ENCODE measurements around the gene TMEM272.

TMEM272 gene

GRCh38 chr13:51811920-51812451 is 33.0 kb downstream of the TMEM272 start:
- H3K4me1 ChIP-seq (ENCODE audit: control insufficient read depth, insufficient read depth, low read length) = peaks cover 5% of the 10 kb centered on the region
- no peak overlapping the region for H3K9ac ChIP-seq (ENCODE audit: low read depth, low read length)
- no peak overlapping the region for H3K4me3 ChIP-seq (ENCODE audit: low read depth, low read length)
- H3K27me3 ChIP-seq (ENCODE audit: control insufficient read depth, insufficient read depth, low read length) = peaks cover 5% of the 10 kb centered on the region
- H3K9me3 ChIP-seq (ENCODE audit: control insufficient read depth, insufficient read depth, low read length) = no peaks in the 10 kb centered on the region
- H3K36me3 ChIP-seq (ENCODE audit: control insufficient read depth, insufficient read depth, low read length) = no peaks in the 10 kb centered on the region

GRCh38 chr13:51811046-51811445 is 33.9 kb downstream of the TMEM272 start:
- Histone ChIP-seq H3K36me3 (ENCODE audit: control insufficient read depth, insufficient read depth, low read length) (no peaks in the 10 kb centered on the region), H3K4me1 (ENCODE audit: control insufficient read depth, insufficient read depth, low read length) (peaks cover 5% of the 10 kb centered on the region), H3K9ac (ENCODE audit: low read depth, low read length) (no peak overlapping the region), H3K4me3 (ENCODE audit: low read depth, low read length) (no peak overlapping the region), H3K27me3 (ENCODE audit: control insufficient read depth, insufficient read depth, low read length) (peaks cover 5% of the 10 kb centered on the region), H3K9me3 (ENCODE audit: control insufficient read depth, insufficient read depth, low read length) (no peaks in the 10 kb centered on the region)

- Histone ChIP-seq H3K9ac (ENCODE audit: low read depth, low read length) (no peak overlapping the region), H3K27me3 (ENCODE audit: control insufficient read depth, insufficient read depth, low read length) (no peaks in the 10 kb centered on the region), H3K4me1 (ENCODE audit: control insufficient read depth, insufficient read depth, low read length) (peaks cover 13% of the 10 kb centered on the region), H3K36me3 (ENCODE audit: control insufficient read depth, insufficient read depth, low read length) (no peaks in the 10 kb centered on the region), H3K4me3 (ENCODE audit: low read depth, low read length) (no peak overlapping the region), H3K9me3 (ENCODE audit: control insufficient read depth, insufficient read depth, low read length) (no peaks in the 10 kb centered on the region)
These were observed 36.2 kb downstream of the TMEM272 start for GRCh38 chr13:51808811-51809210.

GRCh38 chr13:51807041-51807440 is 37.9 kb downstream of the TMEM272 start:
- H3K27me3 ChIP-seq (ENCODE audit: control insufficient read depth, insufficient read depth, low read length) = no peaks in the 10 kb centered on the region
- no peak overlapping the region for H3K9ac ChIP-seq (ENCODE audit: low read depth, low read length)
- H3K4me1 ChIP-seq (ENCODE audit: control insufficient read depth, insufficient read depth, low read length) = peaks cover 24% of the 10 kb centered on the region
- no peaks in the 10 kb centered on the region for H3K9me3 ChIP-seq (ENCODE audit: control insufficient read depth, insufficient read depth, low read length)
- H3K4me3 ChIP-seq (ENCODE audit: low read depth, low read length) = no peak overlapping the region
- H3K36me3 ChIP-seq (ENCODE audit: control insufficient read depth, insufficient read depth, low read length) = no peaks in the 10 kb centered on the region

GRCh38 chr13:51806566-51806965 is 38.4 kb downstream of the TMEM272 start:
- Histone ChIP-seq H3K4me1 (ENCODE audit: control insufficient read depth, insufficient read depth, low read length) (peaks cover 24% of the 10 kb centered on the region), H3K9me3 (ENCODE audit: control insufficient read depth, insufficient read depth, low read length) (no peaks in the 10 kb centered on the region), H3K27me3 (ENCODE audit: control insufficient read depth, insufficient read depth, low read length) (no peaks in the 10 kb centered on the region), H3K36me3 (ENCODE audit: control insufficient read depth, insufficient read depth, low read length) (no peaks in the 10 kb centered on the region), H3K9ac (ENCODE audit: low read depth, low read length) (no peak overlapping the region), H3K4me3 (ENCODE audit: low read depth, low read length) (no peak overlapping the region)

- Histone ChIP-seq H3K36me3 (ENCODE audit: control insufficient read depth, insufficient read depth, low read length) (no peaks in the 10 kb centered on the region), H3K4me1 (ENCODE audit: control insufficient read depth, insufficient read depth, low read length) (peaks cover 24% of the 10 kb centered on the region), H3K9ac (ENCODE audit: low read depth, low read length) (no peak overlapping the region), H3K9me3 (ENCODE audit: control insufficient read depth, insufficient read depth, low read length) (no peaks in the 10 kb centered on the region), H3K27me3 (ENCODE audit: control insufficient read depth, insufficient read depth, low read length) (no peaks in the 10 kb centered on the region), H3K4me3 (ENCODE audit: low read depth, low read length) (no peak overlapping the region)
These were observed 39.1 kb downstream of the TMEM272 start for GRCh38 chr13:51805925-51806324.

GRCh38 chr13:51805313-51805712 is 39.7 kb downstream of the TMEM272 start:
- H3K4me3 ChIP-seq (ENCODE audit: low read depth, low read length) = no peak overlapping the region
- H3K9me3 ChIP-seq (ENCODE audit: control insufficient read depth, insufficient read depth, low read length) = no peaks in the 10 kb centered on the region
- no peaks in the 10 kb centered on the region for H3K36me3 ChIP-seq (ENCODE audit: control insufficient read depth, insufficient read depth, low read length)
- peaks cover 21% of the 10 kb centered on the region for H3K4me1 ChIP-seq (ENCODE audit: control insufficient read depth, insufficient read depth, low read length)
- no peak overlapping the region for H3K9ac ChIP-seq (ENCODE audit: low read depth, low read length)
- no peaks in the 10 kb centered on the region for H3K27me3 ChIP-seq (ENCODE audit: control insufficient read depth, insufficient read depth, low read length)

- Histone ChIP-seq H3K36me3 (ENCODE audit: control insufficient read depth, insufficient read depth, low read length) (no peaks in the 10 kb centered on the region), H3K4me3 (ENCODE audit: low read depth, low read length) (peak overlapping the region; percentile 85), H3K9me3 (ENCODE audit: control insufficient read depth, insufficient read depth, low read length) (no peaks in the 10 kb centered on the region), H3K9ac (ENCODE audit: low read depth, low read length) (peak overlapping the region; percentile 51), H3K4me1 (ENCODE audit: control insufficient read depth, insufficient read depth, low read length) (peaks cover 24% of the 10 kb centered on the region), H3K27me3 (ENCODE audit: control insufficient read depth, insufficient read depth, low read length) (no peaks in the 10 kb centered on the region)
These were observed 40.4 kb downstream of the TMEM272 start for GRCh38 chr13:51804295-51805172.

GRCh38 chr13:51803422-51804294 is 41.3 kb downstream of the TMEM272 start, which contains the start of gene DHRS12:
Gene DHRS12 (minus strand): TSS chr13:51804163. CDS start chr13:51799659, 4,504 bp downstream.
- Histone ChIP-seq H3K4me3 (ENCODE audit: low read depth, low read length) (peak within 1 kb of the TSS; percentile 85), H3K4me1 (ENCODE audit: control insufficient read depth, insufficient read depth, low read length) (peaks cover 25% of the 10 kb centered on the region), H3K27me3 (ENCODE audit: control insufficient read depth, insufficient read depth, low read length) (no peaks in the 10 kb centered on the region), H3K36me3 (ENCODE audit: control insufficient read depth, insufficient read depth, low read length) (no peaks in the 10 kb centered on the region), H3K9ac (ENCODE audit: low read depth, low read length) (peak within 1 kb of the TSS; percentile 70), H3K9me3 (ENCODE audit: control insufficient read depth, insufficient read depth, low read length) (no peaks in the 10 kb centered on the region)

- Histone ChIP-seq H3K4me3 (ENCODE audit: low read depth, low read length) (peak overlapping the region; percentile 85), H3K9ac (ENCODE audit: low read depth, low read length) (peak overlapping the region; percentile 70), H3K36me3 (ENCODE audit: control insufficient read depth, insufficient read depth, low read length) (no peaks in the 10 kb centered on the region), H3K27me3 (ENCODE audit: control insufficient read depth, insufficient read depth, low read length) (no peaks in the 10 kb centered on the region), H3K9me3 (ENCODE audit: control insufficient read depth, insufficient read depth, low read length) (no peaks in the 10 kb centered on the region), H3K4me1 (ENCODE audit: control insufficient read depth, insufficient read depth, low read length) (peaks cover 25% of the 10 kb centered on the region)
These were observed 42.2 kb downstream of the TMEM272 start for GRCh38 chr13:51802631-51803418.

- Histone ChIP-seq H3K9ac (ENCODE audit: low read depth, low read length) (no peak overlapping the region), H3K9me3 (ENCODE audit: control insufficient read depth, insufficient read depth, low read length) (no peaks in the 10 kb centered on the region), H3K36me3 (ENCODE audit: control insufficient read depth, insufficient read depth, low read length) (no peaks in the 10 kb centered on the region), H3K4me1 (ENCODE audit: control insufficient read depth, insufficient read depth, low read length) (peaks cover 25% of the 10 kb centered on the region), H3K27me3 (ENCODE audit: control insufficient read depth, insufficient read depth, low read length) (no peaks in the 10 kb centered on the region), H3K4me3 (ENCODE audit: low read depth, low read length) (no peak overlapping the region)
These were observed 43.3 kb downstream of the TMEM272 start for GRCh38 chr13:51801631-51802099.
